DOHH2 (cell line): ENCODE data around the gene ADAMTSL5.

Experiments used
- H3F3A ChIP-seq: fragments of 200-600 bp; sonication (generic), shearing (Covaris generic); 2 replicates; pipeline ENCODE4 v1.6.0; 2016; ENCODE audit warnings: antibody characterized with exemption, mild to moderate bottlenecking; ENCODE audit not compliant: control insufficient read depth, insufficient read depth
- H3K27ac ChIP-seq: fragments of 200-600 bp; sonication (generic); 2 replicates; pipeline ENCODE4 v1.5.1; 2014; ENCODE audit warnings: low read depth, mild to moderate bottlenecking, low read length, moderate library complexity
- H3K27me3 ChIP-seq: fragments of 200-600 bp; sonication (generic); 2 replicates; pipeline ENCODE4 v1.6.1; 2014; ENCODE audit warnings: mild to moderate bottlenecking, low read length, mixed read lengths; ENCODE audit not compliant: control insufficient read depth
- H3K36me3 ChIP-seq: fragments of 200-600 bp; sonication (generic); 2 replicates; pipeline ENCODE4 v1.6.1; 2014; ENCODE audit warnings: mild to moderate bottlenecking, low read length, moderate library complexity, mixed read lengths; ENCODE audit not compliant: control insufficient read depth
- H3K4me1 ChIP-seq: fragments of 200-600 bp; sonication (generic); 2 replicates; pipeline ENCODE4 v1.6.1; 2014; ENCODE audit warnings: mild to moderate bottlenecking, low read length, mixed read lengths; ENCODE audit not compliant: control insufficient read depth
- H3K4me2 ChIP-seq: fragments of 200-600 bp; sonication (generic); 2 replicates; pipeline ENCODE4 v1.6.0; 2014; ENCODE audit warnings: mild to moderate bottlenecking, low read length, moderate library complexity
- H3K4me3 ChIP-seq: fragments of 200-600 bp; sonication (generic); 2 replicates; pipeline ENCODE4 v1.5.1; 2014; ENCODE audit warnings: mild to moderate bottlenecking, low read length, mixed read lengths
- H3K79me2 ChIP-seq: fragments of 200-600 bp; sonication (generic); 2 replicates; pipeline ENCODE4 v1.6.1; 2014; ENCODE audit warnings: mild to moderate bottlenecking, low read length, mixed read lengths; ENCODE audit not compliant: control insufficient read depth
- H3K9me2 ChIP-seq: fragments of 200-600 bp; sonication (generic); replicated peaks from 2 replicates; pipeline ENCODE4 v1.6.1; 2014; ENCODE audit warnings: mild to moderate bottlenecking, low read length, mixed read lengths; ENCODE audit not compliant: control insufficient read depth
- H3K9me3 ChIP-seq: fragments of 200-600 bp; sonication (generic); 2 replicates; pipeline ENCODE4 v1.6.1; 2014; ENCODE audit warnings: antibody characterized with exemption, low read length, mixed read lengths; ENCODE audit not compliant: control insufficient read depth, insufficient read depth
- H4K20me1 ChIP-seq: fragments of 200-600 bp; sonication (generic); 2 replicates; pipeline ENCODE4 v1.6.0; 2014; ENCODE audit warnings: low read depth, mild to moderate bottlenecking, antibody characterized with exemption, low read length, moderate library complexity; ENCODE audit not compliant: control insufficient read depth, insufficient read depth
- CTCF ChIP-seq: fragments of 200-600 bp; sonication (generic); IDR thresholded peaks from one replicate; pipeline ENCODE4 v1.5.1; 2014; ENCODE audit warnings: antibody characterized with exemption, mild to moderate bottlenecking, low read depth, low read length; ENCODE audit not compliant: poor library complexity, severe bottlenecking
- EZH2phosphoT487 ChIP-seq: fragments of 200-600 bp; sonication (generic); IDR thresholded peaks from 2 replicates; pipeline ENCODE4 v1.6.1; 2017; ENCODE audit warnings: borderline replicate concordance, mild to moderate bottlenecking, antibody characterized with exemption, low read length, moderate library complexity, mixed read lengths

ADAMTSL5 gene

DNA sequence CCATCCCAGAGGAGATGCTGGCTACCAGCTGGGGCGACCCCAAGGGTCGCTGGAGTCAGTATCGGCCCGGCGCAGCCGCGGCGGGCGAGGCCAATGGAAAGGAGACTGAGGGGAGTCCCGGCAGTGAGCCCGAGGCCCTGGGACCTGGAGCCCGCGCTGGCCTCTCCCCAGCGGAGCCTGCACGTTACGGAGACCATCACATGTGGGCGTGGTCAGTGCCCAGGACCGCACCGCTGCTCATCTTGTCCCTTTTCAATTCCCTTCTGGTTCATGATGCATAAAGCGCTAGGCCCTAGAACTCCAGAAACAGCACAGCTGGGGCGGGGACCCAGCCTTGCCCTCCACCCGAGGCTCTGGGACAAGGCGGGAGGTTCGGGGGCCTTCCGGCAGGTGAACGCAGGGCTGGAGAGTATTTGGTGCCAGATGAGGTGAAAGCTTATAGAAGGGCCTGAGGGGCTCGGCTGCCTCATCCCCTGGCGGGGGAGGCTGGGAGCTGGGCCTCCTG lies 41.8 kb downstream of the ADAMTSL5 start:
- peaks cover 19% of the 10 kb centered on the region; the same call in 1 of the 2 replicates for H4K20me1 ChIP-seq
- no peak overlapping the region for H3K27ac ChIP-seq
- H3K4me2 ChIP-seq = peak overlapping the region; percentile 62
- no peaks in the 10 kb centered on the region for H3K9me3 ChIP-seq
- peaks cover 39% of the 10 kb centered on the region for H3K27me3 ChIP-seq
- H3K4me1 ChIP-seq = peaks cover 23% of the 10 kb centered on the region
- TF ChIP-seq EZH2phosphoT487 = peak; percentile 75; the same call in 1 of the 2 replicates
- TF ChIP-seq CTCF = peak; percentile 51
- peaks cover 4% of the 10 kb centered on the region for H3K79me2 ChIP-seq
- no peaks in the 10 kb centered on the region for H3K36me3 ChIP-seq
- H3F3A ChIP-seq = 0 out of 2 replicates have a peak, but pooled peaks cover 4% of the 10 kb centered on the region
- H3K4me3 ChIP-seq = peak overlapping the region; percentile 53
- no peaks in the 10 kb centered on the region for H3K9me2 ChIP-seq

- H4K20me1 ChIP-seq = peaks cover 19% of the 10 kb centered on the region; the same call in 1 of the 2 replicates
- TF ChIP-seq EZH2phosphoT487 (peak; percentile 86; the same call in 1 of the 2 replicates), CTCF (no peak)
- H3K9me3 ChIP-seq = no peaks in the 10 kb centered on the region
- H3K27ac ChIP-seq = no peak overlapping the region
- H3F3A ChIP-seq = 0 out of 2 replicates have a peak, but pooled peaks cover 4% of the 10 kb centered on the region
- peaks cover 39% of the 10 kb centered on the region for H3K27me3 ChIP-seq
- peaks cover 23% of the 10 kb centered on the region for H3K4me1 ChIP-seq
- peak overlapping the region; percentile 53 for H3K4me3 ChIP-seq
- no peaks in the 10 kb centered on the region for H3K9me2 ChIP-seq
- H3K36me3 ChIP-seq = no peaks in the 10 kb centered on the region
- H3K79me2 ChIP-seq = no peaks in the 10 kb centered on the region
- H3K4me2 ChIP-seq = peak overlapping the region; percentile 62
These were observed 42.4 kb downstream of the ADAMTSL5 start for GRCh38 chr19:1470305-1471009.

- peaks cover 19% of the 10 kb centered on the region; the same call in 1 of the 2 replicates for H4K20me1 ChIP-seq
- H3K79me2 ChIP-seq = no peaks in the 10 kb centered on the region
- H3K9me2 ChIP-seq = no peaks in the 10 kb centered on the region
- H3K9me3 ChIP-seq = no peaks in the 10 kb centered on the region
- H3K27ac ChIP-seq = no peak overlapping the region
- H3F3A ChIP-seq = 0 out of 2 replicates have a peak, but pooled peaks cover 4% of the 10 kb centered on the region
- peak overlapping the region; percentile 62 for H3K4me2 ChIP-seq
- peaks cover 23% of the 10 kb centered on the region for H3K4me1 ChIP-seq
- no peak overlapping the region for H3K4me3 ChIP-seq
- H3K36me3 ChIP-seq = no peaks in the 10 kb centered on the region
- H3K27me3 ChIP-seq = peaks cover 39% of the 10 kb centered on the region
- TF ChIP-seq EZH2phosphoT487 (no peak), CTCF (no peak)
These were observed 42.8 kb downstream of the ADAMTSL5 start for GRCh38 chr19:1470055-1470304.
